HG03432 (cell line): ENCODE measurements around the gene NOCT.
"Not testable (repeated sequence)": the region's sequence is repeated elsewhere in the genome, so short reads cannot be mapped to it uniquely, and the experiment has no call there.

Source experiments
- ATAC-seq: cut with Tn5 transposase; IDR thresholded peaks from one replicate; pipeline ENCODE4 v1.9.1; 2021; ENCODE audit warnings: mild to moderate bottlenecking, moderate library complexity; ENCODE audit not compliant: unreplicated experiment

Gene NOCT, protein sequence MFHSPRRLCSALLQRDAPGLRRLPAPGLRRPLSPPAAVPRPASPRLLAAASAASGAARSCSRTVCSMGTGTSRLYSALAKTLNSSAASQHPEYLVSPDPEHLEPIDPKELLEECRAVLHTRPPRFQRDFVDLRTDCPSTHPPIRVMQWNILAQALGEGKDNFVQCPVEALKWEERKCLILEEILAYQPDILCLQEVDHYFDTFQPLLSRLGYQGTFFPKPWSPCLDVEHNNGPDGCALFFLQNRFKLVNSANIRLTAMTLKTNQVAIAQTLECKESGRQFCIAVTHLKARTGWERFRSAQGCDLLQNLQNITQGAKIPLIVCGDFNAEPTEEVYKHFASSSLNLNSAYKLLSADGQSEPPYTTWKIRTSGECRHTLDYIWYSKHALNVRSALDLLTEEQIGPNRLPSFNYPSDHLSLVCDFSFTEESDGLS

DNA sequence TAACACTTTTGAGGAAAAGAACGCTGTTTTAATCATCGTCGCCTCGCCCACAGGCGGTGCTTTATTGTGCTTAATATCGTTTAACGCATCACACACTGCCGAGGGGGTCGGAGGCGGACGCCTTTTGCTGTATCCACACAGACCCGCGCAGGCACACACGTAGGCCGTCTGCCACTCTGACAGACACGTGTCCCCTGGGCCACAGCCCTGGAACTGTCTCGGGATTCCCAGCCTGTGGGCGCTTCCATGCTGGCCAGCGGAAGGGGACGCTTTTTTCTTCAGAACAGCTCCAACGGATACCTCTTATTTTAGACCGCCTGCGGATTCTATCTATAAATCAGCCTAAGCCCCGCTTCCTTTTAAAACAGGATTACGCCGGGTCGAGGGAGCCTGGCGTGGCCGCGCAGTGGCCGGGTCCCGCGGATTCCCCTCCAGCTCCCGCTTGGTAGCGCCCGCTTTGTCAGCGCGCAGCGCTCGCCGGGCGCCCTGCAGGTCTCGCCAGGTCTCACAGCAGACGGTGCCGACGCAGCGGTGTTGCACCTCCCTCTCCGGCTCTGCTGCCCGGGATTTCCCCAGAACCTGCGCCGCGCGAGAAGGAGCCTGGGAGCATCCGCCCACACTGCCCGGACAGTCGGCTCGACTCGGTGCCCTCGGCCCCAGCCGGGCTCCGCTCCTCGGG, at the start of gene NOCT:
Gene NOCT (plus strand): TSS at position 513 of the 679 bp plus-strand sequence. CDS start 201 bp downstream, outside the sequence.
- peak; percentile 96 for ATAC-seq

DNA sequence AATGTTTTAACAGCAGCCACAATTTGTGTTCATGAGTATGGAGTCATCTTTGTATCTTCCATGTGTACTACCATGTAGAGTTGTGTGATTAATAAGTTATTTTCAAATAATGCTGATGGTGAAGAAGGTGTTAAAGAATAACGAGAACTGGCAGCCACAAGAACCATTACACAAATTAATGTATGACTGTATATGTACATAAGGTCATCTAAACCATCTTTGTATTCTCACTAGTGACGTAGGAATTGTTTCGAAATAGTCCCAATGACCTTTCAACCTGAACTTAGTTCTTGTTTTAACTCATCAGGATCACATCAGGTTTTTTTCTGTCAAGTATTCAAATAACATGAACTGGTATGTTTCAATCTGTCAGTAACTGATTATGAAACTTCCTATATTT, 48.3 kb upstream of the NOCT start:
- ATAC-seq: peak; percentile 98

DNA sequence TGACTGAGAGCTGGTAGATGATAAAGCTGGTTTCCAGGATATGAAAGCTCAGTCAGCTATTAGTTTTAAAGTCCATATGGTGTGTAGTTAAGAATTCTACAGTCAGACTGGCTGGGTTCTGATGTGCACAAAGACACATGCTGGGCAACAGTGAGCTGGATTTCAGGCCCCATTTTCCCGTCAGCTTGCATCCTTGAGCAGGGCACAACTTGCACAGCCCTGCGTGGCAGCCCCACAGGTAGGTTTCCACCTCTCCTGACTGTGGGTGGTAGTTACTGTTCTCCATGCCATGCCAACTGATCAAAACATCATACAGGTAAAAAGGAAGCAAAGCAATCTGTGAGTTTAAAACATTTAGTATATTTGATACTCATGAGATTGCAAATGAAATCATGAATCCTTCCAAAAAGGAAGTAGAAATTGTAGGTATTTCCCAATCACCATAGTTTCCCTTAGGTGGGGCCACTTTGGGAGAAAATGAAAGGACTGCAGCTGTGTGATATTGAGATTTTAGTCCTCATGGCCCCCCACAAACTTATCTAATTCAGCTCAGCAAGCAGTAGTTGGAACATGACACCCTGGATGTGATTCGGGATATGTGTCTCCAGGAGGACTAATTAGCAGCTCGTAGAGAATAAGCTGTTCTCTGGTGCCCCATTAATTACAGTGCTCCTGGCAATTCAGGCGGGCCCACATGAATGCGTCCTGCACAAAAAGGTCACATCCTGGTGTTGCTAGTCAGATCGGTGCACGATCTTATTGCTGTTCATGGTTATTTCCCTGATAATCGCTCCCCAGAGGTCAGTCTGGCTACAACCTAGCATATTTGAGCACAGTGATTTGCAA, 42.4 kb upstream of the NOCT start:
- no peak for ATAC-seq

DNA sequence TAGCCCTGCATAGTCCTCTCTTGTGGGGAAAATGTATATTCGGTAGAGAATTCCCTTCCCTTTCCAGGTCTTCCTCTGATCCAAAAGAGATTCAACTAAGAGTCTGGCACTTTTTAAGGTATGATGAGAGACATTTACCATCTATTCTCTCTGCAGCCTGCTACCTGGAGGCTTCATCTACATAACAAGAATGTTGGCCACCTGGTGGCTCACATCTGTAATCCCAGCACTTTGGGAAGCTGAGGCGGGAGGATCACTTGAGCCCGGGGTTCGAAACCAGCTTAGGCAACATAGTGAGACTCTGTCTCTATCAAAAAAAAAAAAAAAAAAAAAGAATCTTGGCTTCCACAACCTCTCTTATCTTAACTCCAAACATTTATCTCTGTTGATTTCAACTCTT, 40.4 kb upstream of the NOCT start:
- ATAC-seq: no peak

DNA sequence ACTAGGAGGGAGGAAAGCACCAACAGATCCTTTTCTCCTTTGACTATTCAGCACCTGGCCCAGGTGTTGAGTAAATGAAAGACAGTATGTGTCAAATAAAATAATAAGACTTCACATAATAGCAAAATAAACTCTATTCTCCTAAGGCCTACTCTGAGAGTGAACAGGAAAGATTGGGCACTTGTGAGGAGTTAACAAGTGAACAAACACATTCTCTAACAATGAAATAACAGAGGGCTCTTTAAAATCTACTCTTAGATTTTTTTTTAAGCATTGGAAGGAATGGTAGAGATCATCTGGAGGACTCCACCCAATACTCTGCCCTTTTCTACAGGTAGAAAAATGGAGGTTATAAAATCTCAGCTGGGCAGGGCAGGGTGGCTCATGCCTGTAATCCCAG, 39.1 kb upstream of the NOCT start:
- no peak for ATAC-seq

DNA sequence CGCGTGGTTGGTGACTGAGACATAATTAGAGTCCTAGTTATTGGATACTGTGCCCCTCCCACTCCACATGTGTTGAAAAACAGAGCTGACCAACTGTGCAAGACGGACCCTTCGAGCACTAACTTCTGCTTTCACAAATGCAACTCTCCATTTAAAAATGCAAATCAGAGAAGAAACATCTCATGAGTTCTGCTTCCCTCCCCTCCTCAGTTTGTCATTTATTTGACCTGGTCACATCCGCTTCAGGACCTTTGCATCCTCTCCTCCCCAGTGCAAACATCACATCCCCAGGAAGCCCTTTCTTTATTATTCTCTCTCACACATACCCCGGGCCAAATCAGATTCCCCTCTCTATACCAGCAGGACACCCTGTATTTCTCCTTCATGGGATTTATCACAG, 38.1 kb upstream of the NOCT start:
- peak; percentile 97 for ATAC-seq

DNA sequence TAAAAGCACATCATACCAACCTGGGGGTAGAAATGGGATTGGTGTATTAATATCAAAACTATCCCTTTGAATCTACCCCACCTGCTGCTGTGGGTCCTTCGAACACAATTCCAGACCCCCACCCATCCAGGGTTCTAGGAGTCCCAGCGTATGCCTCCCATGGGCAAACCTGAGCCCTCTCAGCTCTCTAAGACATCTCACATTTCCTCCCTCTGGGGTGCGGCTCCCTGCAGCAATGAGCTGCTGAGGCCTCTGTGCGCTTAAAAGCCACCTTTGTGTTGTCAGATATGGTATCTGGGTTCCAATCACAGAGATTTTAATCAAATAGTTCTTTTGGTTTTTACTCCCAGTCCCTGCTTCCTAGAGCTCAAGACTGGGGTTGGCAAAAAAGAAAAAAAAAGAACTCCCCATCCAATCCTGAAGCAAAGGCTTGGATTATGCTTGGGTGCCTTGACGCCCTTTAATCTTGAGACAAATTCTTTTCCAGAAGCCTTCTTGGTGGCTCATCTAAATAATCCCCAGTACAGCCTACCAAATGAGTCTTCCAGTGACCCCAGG, 37.5 kb upstream of the NOCT start:
- ATAC-seq: no peak

DNA sequence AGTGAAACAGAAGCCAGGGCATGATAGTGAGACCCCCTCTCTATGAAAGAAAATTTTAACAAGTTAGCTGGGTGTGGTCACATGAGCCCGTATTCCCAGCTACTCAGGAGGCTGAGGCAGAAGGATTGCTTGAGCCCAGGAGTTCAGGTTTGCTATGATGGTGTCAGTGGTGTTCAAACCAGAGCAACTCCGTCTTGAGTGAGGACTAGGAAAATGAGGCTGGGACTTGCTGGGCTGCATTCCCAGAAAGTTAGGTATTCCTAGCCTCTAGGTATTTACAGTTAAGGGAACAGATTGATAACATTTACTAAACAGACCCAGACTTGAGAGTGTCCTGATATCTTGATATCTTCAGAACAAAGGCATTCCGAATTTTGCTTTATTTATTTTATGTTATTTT, 37.0 kb upstream of the NOCT start:
- ATAC-seq: no peak

DNA sequence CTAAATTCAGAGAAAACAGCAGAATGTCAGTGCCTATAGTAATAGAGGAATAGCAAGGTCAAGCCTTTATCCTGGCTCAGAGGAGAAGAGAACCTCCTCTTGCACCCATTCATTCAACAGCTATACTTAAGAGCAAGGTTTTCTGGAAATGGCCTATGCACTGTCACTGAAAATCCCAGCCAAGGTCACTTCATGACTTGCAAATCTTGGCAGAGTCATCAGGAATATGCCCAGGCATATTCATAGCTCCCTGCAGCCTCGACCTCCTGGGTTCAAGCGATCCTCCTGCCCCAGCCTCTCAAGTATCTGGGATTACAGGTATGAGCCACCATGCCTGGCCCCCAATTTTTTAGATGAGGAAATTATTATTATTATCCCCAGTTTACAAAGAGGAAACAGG, 35.8 kb upstream of the NOCT start:
- ATAC-seq: no peak

DNA sequence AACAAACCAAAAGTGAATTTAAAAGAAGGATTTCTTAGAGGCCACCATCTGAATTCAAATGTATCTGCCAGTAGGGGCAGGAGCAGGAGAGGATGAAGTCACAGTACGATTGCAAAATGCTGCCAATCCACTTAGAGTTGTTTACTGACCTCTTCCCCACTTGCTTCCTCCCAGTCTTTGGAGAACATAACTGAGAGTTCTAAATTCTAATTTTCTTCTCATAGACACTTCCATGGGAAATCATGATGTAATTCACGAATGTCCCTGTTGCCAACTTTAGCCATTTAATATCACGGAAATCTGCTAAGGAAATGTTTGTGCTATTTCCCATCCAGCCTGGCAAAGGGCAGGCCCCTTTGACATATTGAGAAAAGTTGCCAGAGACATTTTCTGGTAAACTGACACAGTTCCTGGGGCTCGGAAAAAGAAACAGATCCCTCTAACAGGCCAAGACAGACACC, 33.6 kb upstream of the NOCT start:
- ATAC-seq: no peak

DNA sequence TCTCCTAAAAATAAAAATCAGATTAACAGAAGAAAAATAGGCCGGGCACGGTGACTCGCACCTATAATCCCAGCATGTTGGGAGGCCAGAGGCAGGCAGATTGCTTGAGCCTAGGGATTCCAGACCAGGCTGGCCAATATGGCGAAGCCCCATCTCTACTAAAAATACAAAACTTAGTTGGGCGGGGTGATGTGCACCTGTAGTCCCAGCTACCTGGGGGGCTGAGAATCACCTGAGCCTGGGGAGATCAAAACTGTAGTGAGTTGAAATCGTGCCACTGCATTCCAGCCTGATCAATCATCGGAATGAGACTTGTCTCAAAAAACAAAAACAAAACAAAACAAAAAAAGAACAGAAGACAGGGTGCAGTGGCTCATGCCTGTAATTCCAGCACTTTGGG, 32.8 kb upstream of the NOCT start:
- ATAC-seq: no peak

DNA sequence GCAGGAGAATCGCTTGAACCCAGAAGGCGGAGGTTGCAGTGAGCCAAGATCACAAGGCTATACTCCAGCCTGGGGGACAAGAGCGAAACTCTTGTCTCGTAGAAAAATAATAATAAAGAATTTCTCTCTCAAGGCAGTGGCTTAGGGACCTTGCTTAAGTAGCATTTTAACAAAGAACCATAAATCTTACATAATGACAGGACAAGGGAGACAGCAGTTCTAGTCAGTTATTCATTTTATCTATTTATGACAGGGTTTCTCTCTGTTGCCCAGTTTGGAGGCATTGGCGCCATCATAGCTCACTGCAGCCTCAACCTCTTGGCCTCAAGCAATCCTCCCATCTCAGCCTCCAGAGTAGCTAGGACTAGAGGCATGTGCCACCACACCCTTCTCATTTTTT, 31.9 kb upstream of the NOCT start:
- ATAC-seq: no peak

DNA sequence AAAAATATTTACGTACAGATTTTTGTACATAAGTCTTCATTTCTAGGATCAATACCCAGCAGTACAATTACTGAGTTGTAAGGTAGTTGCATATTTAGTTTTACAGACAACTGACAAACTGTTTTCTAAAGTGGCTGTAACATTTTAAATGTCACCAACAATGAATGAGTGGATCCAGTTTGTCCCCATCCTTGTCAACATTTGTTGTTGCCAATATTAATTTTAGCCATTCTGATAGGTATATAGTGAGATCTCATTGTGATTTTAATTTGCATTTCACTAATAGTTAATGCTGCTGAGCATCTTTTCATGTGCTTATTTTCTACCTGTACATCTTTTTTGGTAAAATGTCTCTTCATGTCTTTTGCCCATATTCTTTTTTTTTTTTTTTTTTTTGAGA, 30.9 kb upstream of the NOCT start:
- ATAC-seq: no peak

DNA sequence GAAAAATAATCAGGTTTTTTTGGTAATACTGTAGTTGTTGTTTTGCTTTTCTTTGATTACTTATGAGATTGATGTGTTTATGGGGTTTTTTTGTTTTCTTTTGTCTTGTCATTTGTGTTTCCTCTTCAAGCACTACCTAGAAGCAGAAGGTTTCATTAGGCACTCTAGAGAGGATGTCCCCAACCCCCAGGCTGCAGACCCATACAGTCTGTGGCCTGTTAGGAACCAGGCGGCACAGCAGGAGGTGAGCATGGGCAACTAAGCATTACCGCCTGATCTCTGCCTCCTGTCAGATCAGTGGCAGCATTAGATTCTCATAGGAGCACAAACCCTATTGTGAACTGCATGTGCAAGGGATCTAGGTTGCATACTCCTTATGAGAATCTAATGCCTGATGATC, 22.9 kb upstream of the NOCT start:
- no peak for ATAC-seq

DNA sequence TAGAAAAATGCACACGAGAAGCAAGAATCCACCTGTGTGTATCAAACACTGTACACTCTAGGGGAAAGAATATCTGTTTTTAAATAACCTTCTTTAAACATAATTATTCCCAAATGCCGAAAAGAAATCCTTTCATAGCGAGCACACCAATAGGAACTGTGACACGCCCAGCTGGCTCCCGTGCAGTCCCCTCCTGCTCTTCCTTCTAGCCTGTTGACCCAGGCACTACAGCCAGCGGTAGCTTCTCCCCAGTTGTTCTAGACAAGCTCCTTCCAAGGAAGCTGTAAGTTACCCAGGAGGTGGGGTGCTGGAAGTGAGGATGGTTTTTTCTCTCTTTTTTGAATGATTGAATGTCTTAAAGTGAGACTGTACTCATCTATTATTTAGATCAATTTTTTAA, 19.5 kb upstream of the NOCT start:
- no peak for ATAC-seq

DNA sequence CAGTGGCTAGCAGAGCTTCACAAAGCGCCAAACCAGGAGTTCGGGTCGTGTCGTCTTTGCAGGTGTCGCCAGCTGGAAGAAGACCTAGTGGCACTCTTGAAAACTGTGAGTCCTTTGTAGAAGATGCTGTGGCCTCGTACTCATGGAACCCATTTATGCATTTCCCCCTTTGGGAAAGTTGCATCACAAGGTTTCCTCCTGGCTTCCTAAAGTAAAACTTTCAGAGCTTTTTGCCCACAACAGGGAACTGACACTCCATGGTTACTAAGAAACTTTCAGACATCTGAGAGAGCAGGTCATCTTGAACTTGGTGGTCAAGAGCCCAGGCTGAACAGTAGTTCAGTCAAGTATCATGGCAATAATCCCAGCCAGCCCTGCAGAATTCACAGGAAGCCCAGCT, 15.9 kb upstream of the NOCT start:
- no peak for ATAC-seq

DNA sequence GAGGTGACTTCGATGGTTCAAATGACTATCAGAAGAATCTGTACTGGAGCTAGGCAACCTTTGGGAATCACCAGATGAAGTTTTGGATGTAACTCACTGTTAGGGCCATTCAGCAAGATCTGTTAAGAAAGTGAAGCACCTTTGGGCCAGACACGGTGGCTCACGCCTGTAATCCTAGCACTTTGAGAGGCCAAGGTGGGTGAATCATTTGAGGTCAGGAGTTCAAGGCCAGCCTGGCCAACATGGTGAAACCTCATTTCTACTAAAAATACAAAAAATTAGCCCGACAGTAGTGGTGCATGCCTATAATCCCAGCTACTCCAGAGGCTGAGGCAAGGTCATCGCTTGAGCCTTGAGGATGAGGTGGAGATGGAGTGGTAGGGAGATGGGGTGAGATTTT, 15.4 kb upstream of the NOCT start:
- not testable (repeated sequence) for ATAC-seq

DNA sequence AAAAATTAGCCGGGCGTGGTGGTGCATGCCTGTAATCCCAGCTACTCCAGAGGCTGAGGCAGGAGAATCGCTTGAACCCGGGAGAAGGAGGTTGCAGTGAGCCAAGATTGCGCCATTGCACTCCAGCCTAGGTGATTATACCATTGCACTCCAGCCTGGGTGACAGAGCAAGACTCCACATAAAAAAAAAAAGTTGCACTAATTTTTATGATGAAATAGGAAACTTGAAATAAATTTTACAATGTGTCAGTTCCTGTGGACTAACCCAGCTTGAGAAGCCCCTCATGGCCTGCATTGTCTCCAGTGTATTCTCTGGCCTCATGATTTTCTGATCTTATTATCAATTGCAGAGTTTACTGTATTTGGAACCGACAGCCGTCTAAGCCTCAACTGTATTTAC, 14.2 kb upstream of the NOCT start:
- not testable (repeated sequence) for ATAC-seq

DNA sequence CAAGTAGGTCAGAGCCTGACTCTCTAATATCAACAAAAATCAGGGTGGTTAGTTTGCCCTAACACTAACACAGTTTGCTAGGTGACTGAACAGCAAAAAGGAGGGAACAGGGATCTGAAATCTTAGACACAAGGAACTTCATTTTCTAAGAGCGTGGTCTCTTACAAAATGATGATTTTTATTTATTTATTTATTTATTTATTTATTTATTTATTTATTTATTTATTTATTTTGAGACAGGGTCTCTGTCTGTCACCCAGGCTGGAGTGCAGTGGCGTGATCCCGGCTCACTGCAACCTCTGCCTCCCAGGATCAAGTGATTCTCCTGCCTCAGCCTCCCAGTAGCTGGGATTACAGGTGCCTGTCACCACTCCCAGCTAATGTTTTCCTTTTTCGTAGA, 11.9 kb upstream of the NOCT start:
- ATAC-seq: not testable (repeated sequence)

DNA sequence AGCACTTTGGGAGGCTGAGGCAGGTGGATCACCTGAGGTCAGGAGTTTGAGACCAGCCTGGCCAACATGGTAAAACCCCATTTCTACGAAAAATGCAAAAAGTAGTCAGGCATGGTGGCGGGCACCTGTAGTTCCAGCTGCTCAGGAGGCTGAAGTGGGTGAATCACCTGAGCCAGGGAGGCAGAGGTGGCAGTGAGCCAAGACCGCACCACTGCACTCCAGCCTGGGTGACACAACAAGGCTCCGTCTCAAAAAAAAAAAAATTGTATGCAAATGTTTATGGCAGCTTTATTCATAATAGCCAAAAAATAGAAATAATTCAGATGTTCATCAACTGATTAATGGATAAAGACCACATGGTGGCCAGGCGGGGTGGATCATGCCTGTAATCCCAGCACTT, 9.8 kb upstream of the NOCT start:
- ATAC-seq: no peak

DNA sequence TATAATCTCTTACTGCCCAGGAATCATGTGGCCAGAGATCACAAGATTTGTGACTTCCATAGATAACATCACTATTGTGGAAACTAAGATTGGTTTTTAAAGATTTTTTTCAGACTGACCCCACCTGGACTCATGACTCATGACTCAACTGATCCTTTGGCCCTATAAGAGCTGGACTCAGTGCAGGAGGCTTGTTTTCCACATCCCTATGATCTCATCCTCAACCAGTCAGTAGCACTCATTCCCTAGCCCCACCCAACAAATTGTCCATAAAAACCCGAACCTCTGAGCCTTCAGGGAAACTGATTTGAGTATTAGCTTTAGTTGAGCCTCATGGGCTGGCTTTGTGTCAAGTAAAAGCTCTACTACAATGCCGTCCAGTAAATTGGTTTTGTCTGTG, 7.9 kb upstream of the NOCT start:
- no peak for ATAC-seq
